HFFc6 (cell line): ENCODE results near the gene MN1. TPM values are rescaled to one million over a fixed set of nuclear protein-coding genes. Genes with fewer than 3 reads are reported as not detected.

Source experiments
- DNase-seq: peaks from one replicate; pipeline ENCODE4 v3.0.0-alpha.2; 2018
- H3K27ac Mint-ChIP-seq: 2 replicates; pipeline ENCODE4 v1.8.0; 2020; ENCODE audit warnings: mild to moderate bottlenecking, mixed read lengths
- H3K27me3 Mint-ChIP-seq: 2 replicates; pipeline ENCODE4 v1.8.0; 2021; ENCODE audit warnings: mild to moderate bottlenecking, moderate library complexity, mixed read lengths; ENCODE audit not compliant: insufficient read depth
- H3K36me3 Mint-ChIP-seq: 2 replicates; pipeline ENCODE4 v1.8.0; 2021; ENCODE audit warnings: low read depth, mixed read lengths
- H3K4me1 Mint-ChIP-seq: 2 replicates; pipeline ENCODE4 v1.8.0; 2020; ENCODE audit warnings: low read depth, mixed read lengths
- H3K4me3 Mint-ChIP-seq: 2 replicates; pipeline ENCODE4 v1.8.0; 2020; ENCODE audit warnings: mild to moderate bottlenecking, moderate library complexity, mixed read lengths
- H3K9me3 Mint-ChIP-seq: 2 replicates; pipeline ENCODE4 v1.8.0; 2020; ENCODE audit warnings: mild to moderate bottlenecking, mixed read lengths
- total RNA-seq, 6 experiments: library from RNA; stranded (reverse); fragmentation: NEBNext Ultra II Directional; extraction: Animal tissue kit (Norgen Biotek cat#: 25700); gene quantifications; 2 replicates in 1 of 6; 3 replicates in 5 of 6; pipeline ENCODE4 v1.2.3, GENCODE V29; 2021
- TF ChIP-seq, protein P1 (sequence below): fragments of 200-600 bp; sonication (generic); IDR thresholded peaks from 2 replicates; pipeline ENCODE4 v1.5.0; 2021; ENCODE audit warnings: antibody characterized with exemption, mild to moderate bottlenecking

The MN1 gene
- total RNA-seq, 6 experiments from 2014 or later, result 0.09 to 0.14 (median 0.12) TPM

- Mint-ChIP-seq H3K4me3 (peak overlapping the region; percentile 76; the same call in 1 of the 2 replicates), H3K27ac (peak overlapping the region; percentile 96), H3K4me1 (peaks cover 30% of the 10 kb centered on the region), H3K36me3 (peaks cover 5% of the 10 kb centered on the region; the same call in 1 of the 2 replicates), H3K9me3 (peaks cover 5% of the 10 kb centered on the region; the same call in 1 of the 2 replicates), H3K27me3 (peaks cover 7% of the 10 kb centered on the region)
- TF ChIP-seq, protein P1, sequence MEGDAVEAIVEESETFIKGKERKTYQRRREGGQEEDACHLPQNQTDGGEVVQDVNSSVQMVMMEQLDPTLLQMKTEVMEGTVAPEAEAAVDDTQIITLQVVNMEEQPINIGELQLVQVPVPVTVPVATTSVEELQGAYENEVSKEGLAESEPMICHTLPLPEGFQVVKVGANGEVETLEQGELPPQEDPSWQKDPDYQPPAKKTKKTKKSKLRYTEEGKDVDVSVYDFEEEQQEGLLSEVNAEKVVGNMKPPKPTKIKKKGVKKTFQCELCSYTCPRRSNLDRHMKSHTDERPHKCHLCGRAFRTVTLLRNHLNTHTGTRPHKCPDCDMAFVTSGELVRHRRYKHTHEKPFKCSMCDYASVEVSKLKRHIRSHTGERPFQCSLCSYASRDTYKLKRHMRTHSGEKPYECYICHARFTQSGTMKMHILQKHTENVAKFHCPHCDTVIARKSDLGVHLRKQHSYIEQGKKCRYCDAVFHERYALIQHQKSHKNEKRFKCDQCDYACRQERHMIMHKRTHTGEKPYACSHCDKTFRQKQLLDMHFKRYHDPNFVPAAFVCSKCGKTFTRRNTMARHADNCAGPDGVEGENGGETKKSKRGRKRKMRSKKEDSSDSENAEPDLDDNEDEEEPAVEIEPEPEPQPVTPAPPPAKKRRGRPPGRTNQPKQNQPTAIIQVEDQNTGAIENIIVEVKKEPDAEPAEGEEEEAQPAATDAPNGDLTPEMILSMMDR, result no peak
- no peak for DNase-seq
Observed at GRCh38 chr22:27719036-27719347, 82.6 kb downstream of the MN1 start.

DNA sequence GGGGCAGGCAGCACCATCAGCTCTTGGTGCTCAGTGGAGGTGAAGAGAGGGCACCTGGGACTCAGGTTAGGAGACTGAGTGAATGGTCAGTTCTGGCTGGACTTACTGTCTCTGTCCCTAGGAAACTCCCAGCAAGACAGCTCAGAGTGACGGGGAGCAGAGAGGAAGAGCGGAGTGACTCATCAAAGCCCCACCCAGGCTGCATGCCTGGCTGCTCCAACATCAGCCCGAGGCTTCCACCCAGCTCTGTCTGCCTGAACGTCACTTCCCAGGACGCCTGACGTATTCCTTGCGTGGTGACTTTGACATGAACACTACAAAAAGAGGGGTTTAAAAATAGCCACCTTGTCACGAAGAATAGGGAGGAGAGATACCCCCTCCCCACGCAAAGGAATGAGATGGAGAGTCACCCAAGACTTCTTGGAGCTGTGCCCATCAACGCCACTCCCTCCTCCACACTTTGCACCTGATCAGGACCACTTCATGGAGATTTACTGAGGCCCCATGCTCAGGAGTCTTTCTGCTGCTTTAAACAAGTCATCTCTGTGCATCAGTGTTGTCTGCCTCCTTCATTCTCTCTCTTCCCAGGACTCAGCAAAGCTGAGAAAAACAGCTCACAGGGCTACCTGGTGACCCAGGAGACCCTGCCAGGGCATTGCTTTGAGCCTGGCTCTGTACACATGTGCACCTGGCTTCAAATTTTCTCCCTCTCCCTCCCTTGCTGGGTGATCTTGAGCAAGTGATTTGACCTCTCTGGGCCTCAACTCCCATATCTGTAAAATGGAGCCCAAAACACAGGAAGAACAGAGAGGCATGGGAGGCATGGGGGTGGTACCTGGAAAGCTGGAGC is 83.1 kb downstream of the MN1 start:
- DNase-seq, result peak; percentile 91
- Mint-ChIP-seq H3K27ac (peak overlapping the region; percentile 96), H3K9me3 (peaks cover 5% of the 10 kb centered on the region; the same call in 1 of the 2 replicates), H3K27me3 (peaks cover 9% of the 10 kb centered on the region), H3K4me3 (peak overlapping the region; percentile 76), H3K4me1 (peaks cover 30% of the 10 kb centered on the region), H3K36me3 (peaks cover 5% of the 10 kb centered on the region; the same call in 1 of the 2 replicates)
- TF ChIP-seq, protein P1, result no peak

- H3K9me3 Mint-ChIP-seq, result peaks cover 5% of the 10 kb centered on the region; the same call in 1 of the 2 replicates
- H3K36me3 Mint-ChIP-seq, result peaks cover 5% of the 10 kb centered on the region; the same call in 1 of the 2 replicates
- TF ChIP-seq, protein P1, result no peak
- DNase-seq, result no peak
- H3K27me3 Mint-ChIP-seq, result peaks cover 6% of the 10 kb centered on the region
- H3K4me3 Mint-ChIP-seq, result no peak overlapping the region
- peak overlapping the region; percentile 96 for H3K27ac Mint-ChIP-seq
- peaks cover 30% of the 10 kb centered on the region for H3K4me1 Mint-ChIP-seq
Observed at GRCh38 chr22:27717094-27717493, 84.5 kb downstream of the MN1 start.

DNA sequence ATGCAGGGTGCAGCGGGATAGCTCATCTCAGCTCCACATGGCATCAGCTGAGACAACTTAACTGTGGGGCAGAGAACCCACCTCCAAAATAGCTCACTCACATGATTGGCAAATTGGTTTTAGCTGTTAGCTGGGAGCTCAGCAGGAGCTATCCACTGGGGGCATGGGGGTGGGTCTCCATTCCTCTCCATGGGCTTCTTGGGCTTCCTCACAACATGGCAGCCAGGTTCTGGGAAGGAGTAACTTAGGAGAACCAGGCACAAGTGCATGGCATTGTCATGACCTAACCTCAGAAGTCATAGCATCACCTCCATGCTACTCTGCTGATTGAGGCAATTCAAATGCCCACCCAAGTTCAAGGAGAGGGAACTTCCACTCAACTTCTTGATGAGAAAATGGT is 85.5 kb downstream of the MN1 start:
- Mint-ChIP-seq H3K9me3 (peaks cover 5% of the 10 kb centered on the region; the same call in 1 of the 2 replicates), H3K27me3 (peaks cover 7% of the 10 kb centered on the region), H3K27ac (no peak overlapping the region), H3K4me3 (no peak overlapping the region), H3K4me1 (peaks cover 30% of the 10 kb centered on the region), H3K36me3 (peaks cover 5% of the 10 kb centered on the region; the same call in 1 of the 2 replicates)
- no peak for DNase-seq
- TF ChIP-seq, protein P1, result no peak

DNA sequence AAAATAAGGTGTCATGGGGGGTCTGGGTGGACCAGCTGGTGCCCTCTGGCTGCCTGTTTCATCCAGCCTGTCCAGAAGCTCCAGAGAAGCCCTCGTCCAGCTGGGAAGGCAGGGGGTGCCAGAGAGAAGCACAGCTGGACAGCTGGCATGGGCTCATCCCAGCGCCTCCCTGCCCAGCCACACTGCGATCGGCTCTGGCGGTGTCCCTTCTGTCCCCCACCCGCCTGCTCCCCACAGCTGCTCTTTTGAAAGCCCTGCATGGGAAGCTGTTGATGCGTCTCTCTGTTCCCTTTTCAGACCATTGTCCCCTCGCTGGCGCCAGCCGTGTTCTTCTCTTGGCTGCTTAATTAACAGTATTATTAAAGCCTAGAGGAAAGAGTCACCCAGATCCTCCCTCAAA is 86.5 kb downstream of the MN1 start:
- TF ChIP-seq, protein P1, result peak; percentile 33; the same call in 1 of the 2 replicates
- H3K27me3 Mint-ChIP-seq, result peaks cover 17% of the 10 kb centered on the region
- no peak for DNase-seq
- H3K4me3 Mint-ChIP-seq, result no peak overlapping the region
- peaks cover 5% of the 10 kb centered on the region; the same call in 1 of the 2 replicates for H3K9me3 Mint-ChIP-seq
- no peak overlapping the region for H3K27ac Mint-ChIP-seq
- H3K4me1 Mint-ChIP-seq, result peaks cover 30% of the 10 kb centered on the region
- peaks cover 5% of the 10 kb centered on the region; the same call in 1 of the 2 replicates for H3K36me3 Mint-ChIP-seq
